Sigmoid colon (tissue), 7 donors: ENCODE measurements around the gene MTF1. TPM values are rescaled to one million over a fixed set of nuclear protein-coding genes. Genes with fewer than 3 reads are reported as not detected.

Source experiments
- DNase-seq: peaks from one replicate; pipeline ENCODE4 v3.0.0-alpha.2; 2019
- H3K27ac ChIP-seq, 4 donors: fragments of 200-600 bp; sonication (generic); one replicate each; pipeline ENCODE4 v1.5.1; 2016 to 2019; ENCODE audit warnings: mild to moderate bottlenecking in 1 of 4
- H3K27me3 ChIP-seq, 3 donors: fragments of 200-600 bp; sonication (generic); one replicate each; pipeline ENCODE4 v1.5.1; 2019; ENCODE audit warnings: mild to moderate bottlenecking in 1 of 3
- H3K36me3 ChIP-seq, 4 donors: fragments of 200-600 bp; sonication (generic); one replicate each; pipeline ENCODE4 v1.5.1; 2016 to 2019
- H3K4me1 ChIP-seq, 4 donors: fragments of 200-600 bp; sonication (generic); one replicate each; pipeline ENCODE4 v1.5.1; 2017 to 2019
- H3K4me3 ChIP-seq, 4 donors: fragments of 200-600 bp; sonication (generic); one replicate each; pipeline ENCODE4 v1.5.1; 2017 to 2019; ENCODE audit warnings: mild to moderate bottlenecking in 2 of 4, moderate library complexity in 1 of 4
- H3K9me3 ChIP-seq, 4 donors: fragments of 200-600 bp in 3 of 4; sonication (generic) in 3 of 4; one replicate each; pipeline versions ENCODE4 v1.5.1 to v1.6.1; 2013 to 2019
- EP300 ChIP-seq, 4 donors: sonication (generic); formaldehyde crosslinking; IDR thresholded peaks; one replicate each; pipeline ENCODE4 v1.6.1; 2017; ENCODE audit warnings: antibody characterized with exemption in 4 of 4
- POLR2A ChIP-seq, 2 donors: fragments of 450-650 bp; IDR thresholded peaks; one replicate each; pipeline ENCODE4 v1.6.1; 2016; ENCODE audit warnings: antibody characterized with exemption in 2 of 2, mild to moderate bottlenecking in 2 of 2, moderate library complexity in 2 of 2
- POLR2AphosphoS5 ChIP-seq, 4 donors: sonication (generic); formaldehyde crosslinking; IDR thresholded peaks; one replicate each; pipeline ENCODE4 v1.6.1; 2017; ENCODE audit warnings: antibody characterized with exemption in 4 of 4
- WGBS, 2 donors: extraction: QIAGEN DNeasy Blood & Tissue Kit; methylation state at CpG; one replicate each; pipeline ENCODE4 v1.1.7; 2013; 5-methylcytosine and 5-hydroxymethylcytosine counted together
- intact Hi-C: fragments of 100-400 bp; cut with DNase I; formaldehyde crosslinking; loops from one replicate; pipeline ENCODE4 v1.15.1; 2023
- polyA plus RNA-seq, 3 donors: library from polyadenylated mRNA; stranded (reverse); fragments of 200-250 nt; gene quantifications; one replicate each; pipeline ENCODE4 v1.2.3, GENCODE V29; 2013
- total RNA-seq, 4 donors: library from RNA; depleted of rRNA; stranded (reverse); fragments of >200 nt; gene quantifications; one replicate each; pipeline ENCODE4 v1.1.0, GENCODE V29; 2016
- TF ChIP-seq, protein P1 (sequence below), 4 experiments: fragments of 450-650 bp in 3 of 4; fragments of 200-600 bp in 1 of 4; IDR thresholded peaks; one replicate each; pipeline ENCODE4 v1.5.1; 2016 to 2019; ENCODE audit warnings: antibody characterized with exemption in 4 of 4, mild to moderate bottlenecking in 3 of 4, moderate library complexity in 2 of 4
- donor health status: healthy with polysubstance abuse.
- donor health status: Bipolar disorder and iron deficiency.
- donor health status: healthy.

Gene MTF1
- total and polyA plus RNA-seq, 7 donors = 2.4 to 8.6 (median 4.4) TPM

- DNase-seq = no peak
- H3K9me3 ChIP-seq = no peaks in the 10 kb centered on the region
- H3K4me1 ChIP-seq = peaks cover 0 to 27% (median 9%) of the 10 kb centered on the region in 4 donors
- intact Hi-C loops = no loop called here
- no peak overlapping the region for H3K27ac ChIP-seq
- no peaks in the 10 kb centered on the region for H3K27me3 ChIP-seq
- no peaks in the 10 kb centered on the region for H3K36me3 ChIP-seq
- no peak overlapping the region for H3K4me3 ChIP-seq
- 35 to 41% methylated on average over 4 of the region's 4 CpGs for WGBS, 2 donors
- TF ChIP-seq POLR2A (IDR thresholded peaks at IDR 0.05) (no peak), POLR2AphosphoS5 (IDR thresholded peaks at IDR 0.05) (no peak), EP300 (IDR thresholded peaks at IDR 0.05) (no peak)
- TF ChIP-seq, protein P1, sequence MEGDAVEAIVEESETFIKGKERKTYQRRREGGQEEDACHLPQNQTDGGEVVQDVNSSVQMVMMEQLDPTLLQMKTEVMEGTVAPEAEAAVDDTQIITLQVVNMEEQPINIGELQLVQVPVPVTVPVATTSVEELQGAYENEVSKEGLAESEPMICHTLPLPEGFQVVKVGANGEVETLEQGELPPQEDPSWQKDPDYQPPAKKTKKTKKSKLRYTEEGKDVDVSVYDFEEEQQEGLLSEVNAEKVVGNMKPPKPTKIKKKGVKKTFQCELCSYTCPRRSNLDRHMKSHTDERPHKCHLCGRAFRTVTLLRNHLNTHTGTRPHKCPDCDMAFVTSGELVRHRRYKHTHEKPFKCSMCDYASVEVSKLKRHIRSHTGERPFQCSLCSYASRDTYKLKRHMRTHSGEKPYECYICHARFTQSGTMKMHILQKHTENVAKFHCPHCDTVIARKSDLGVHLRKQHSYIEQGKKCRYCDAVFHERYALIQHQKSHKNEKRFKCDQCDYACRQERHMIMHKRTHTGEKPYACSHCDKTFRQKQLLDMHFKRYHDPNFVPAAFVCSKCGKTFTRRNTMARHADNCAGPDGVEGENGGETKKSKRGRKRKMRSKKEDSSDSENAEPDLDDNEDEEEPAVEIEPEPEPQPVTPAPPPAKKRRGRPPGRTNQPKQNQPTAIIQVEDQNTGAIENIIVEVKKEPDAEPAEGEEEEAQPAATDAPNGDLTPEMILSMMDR (IDR thresholded peaks at IDR 0.05) = no peak
Measured at GRCh38 chr1:37846647-37847339, 12.6 kb downstream of the MTF1 start.

DNA sequence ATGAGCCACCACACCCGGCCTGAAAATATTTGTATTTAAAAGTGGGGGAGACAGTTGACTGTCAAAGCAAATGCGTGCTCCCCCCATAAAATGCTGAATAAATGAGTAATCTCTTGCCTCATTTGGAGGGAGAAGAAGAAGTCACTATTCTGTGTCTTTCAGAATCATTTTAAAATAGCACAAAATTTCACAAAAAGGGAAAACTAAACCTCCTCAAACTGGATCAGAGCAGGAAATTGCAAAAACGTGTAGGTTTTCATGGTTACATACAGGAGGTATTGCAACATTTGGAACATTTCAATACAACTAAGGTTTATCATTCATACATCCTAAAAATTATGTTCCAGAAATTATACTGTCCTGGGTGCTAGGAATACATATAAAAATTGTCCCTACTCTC is 13.6 kb downstream of the MTF1 start:
- Histone ChIP-seq H3K9me3 (no peaks in the 10 kb centered on the region), H3K4me3 (no peak overlapping the region), H3K27me3 (no peaks in the 10 kb centered on the region), H3K27ac (no peak overlapping the region), H3K36me3 (no peaks in the 10 kb centered on the region), H3K4me1 (peaks cover 0 to 19% (median 6%) of the 10 kb centered on the region in 4 donors)
- intact Hi-C loops = no loop called here
- TF ChIP-seq EP300 (IDR thresholded peaks at IDR 0.05) (no peak), POLR2AphosphoS5 (IDR thresholded peaks at IDR 0.05) (no peak), POLR2A (IDR thresholded peaks at IDR 0.05) (no peak)
- TF ChIP-seq, protein P1 (IDR thresholded peaks at IDR 0.05) = no peak
- no peak for DNase-seq
- 66% methylated on average over 3 of the region's 3 CpGs for WGBS, 2 donors

DNA sequence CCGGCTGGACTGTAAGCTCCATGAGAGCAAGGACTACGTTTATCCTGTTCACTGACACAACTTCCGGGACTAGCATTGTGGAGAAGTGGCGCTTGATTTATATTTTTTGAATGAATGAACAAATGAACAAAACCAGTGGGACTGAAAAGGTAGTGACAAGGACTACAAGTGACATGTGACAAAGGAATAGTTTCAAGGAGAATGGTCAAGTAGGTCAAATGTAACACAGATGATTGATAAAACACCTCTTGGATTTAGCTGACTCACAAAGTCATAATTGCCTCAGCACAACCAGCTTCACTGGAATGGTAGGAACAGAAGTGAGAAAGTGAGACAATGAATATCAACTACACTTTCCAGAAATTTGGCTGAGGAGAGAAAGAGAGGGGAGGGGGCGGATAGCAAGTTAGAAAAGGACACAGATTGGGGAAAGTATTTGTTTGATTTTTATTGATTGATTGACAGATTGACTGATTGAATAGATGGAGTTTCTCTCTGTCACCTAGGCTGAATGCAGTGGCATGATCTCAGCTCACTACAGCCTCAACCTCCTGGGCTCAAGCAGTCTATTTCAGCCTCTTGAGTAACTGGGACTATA is 14.2 kb downstream of the MTF1 start:
- no peak for TF ChIP-seq POLR2A (IDR thresholded peaks at IDR 0.05)
- no peak for TF ChIP-seq EP300 (IDR thresholded peaks at IDR 0.05)
- TF ChIP-seq, protein P1 (IDR thresholded peaks at IDR 0.05) = no peak
- TF ChIP-seq POLR2AphosphoS5 (IDR thresholded peaks at IDR 0.05) = no peak
- Histone ChIP-seq H3K9me3 (no peaks in the 10 kb centered on the region), H3K27me3 (no peaks in the 10 kb centered on the region), H3K27ac (no peak overlapping the region), H3K4me1 (peaks cover 0 to 13% (median 3%) of the 10 kb centered on the region in 4 donors), H3K4me3 (no peak overlapping the region), H3K36me3 (peaks cover 0 to under 1% (median 0%) of the 10 kb centered on the region in 4 donors)
- 86 to 91% methylated on average over 5 of the region's 5 CpGs for WGBS, 2 donors
- DNase-seq = no peak
- intact Hi-C loops = no loop called here

DNA sequence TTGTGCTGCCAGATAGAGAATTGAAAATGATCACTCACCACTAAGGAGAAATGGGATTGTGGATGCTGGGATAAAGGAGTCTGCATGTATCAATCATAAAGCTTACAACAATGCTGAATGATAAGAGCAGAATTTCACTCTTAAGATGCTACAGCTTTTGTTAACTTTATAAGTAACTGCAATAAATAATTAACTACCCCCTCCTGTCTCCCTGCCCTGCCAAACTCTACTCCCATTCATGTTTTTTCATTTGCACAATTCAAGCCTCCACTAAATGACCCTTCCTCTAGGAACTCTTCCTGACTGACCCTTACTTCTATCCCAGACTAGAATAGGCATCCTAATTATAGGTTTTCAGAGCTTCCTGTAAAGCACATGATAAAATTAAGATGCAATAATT is 14.9 kb downstream of the MTF1 start:
- intact Hi-C loops = no loop called here
- TF ChIP-seq EP300 (IDR thresholded peaks at IDR 0.05) = no peak
- no peak for TF ChIP-seq POLR2AphosphoS5 (IDR thresholded peaks at IDR 0.05)
- no peak for TF ChIP-seq POLR2A (IDR thresholded peaks at IDR 0.05)
- Histone ChIP-seq H3K4me1 (peaks cover 0 to 12% (median 3%) of the 10 kb centered on the region in 4 donors), H3K9me3 (no peaks in the 10 kb centered on the region), H3K4me3 (no peak overlapping the region), H3K36me3 (peaks cover 0 to 6% (median 2%) of the 10 kb centered on the region in 4 donors), H3K27ac (no peak overlapping the region), H3K27me3 (no peaks in the 10 kb centered on the region)
- no peak for DNase-seq

DNA sequence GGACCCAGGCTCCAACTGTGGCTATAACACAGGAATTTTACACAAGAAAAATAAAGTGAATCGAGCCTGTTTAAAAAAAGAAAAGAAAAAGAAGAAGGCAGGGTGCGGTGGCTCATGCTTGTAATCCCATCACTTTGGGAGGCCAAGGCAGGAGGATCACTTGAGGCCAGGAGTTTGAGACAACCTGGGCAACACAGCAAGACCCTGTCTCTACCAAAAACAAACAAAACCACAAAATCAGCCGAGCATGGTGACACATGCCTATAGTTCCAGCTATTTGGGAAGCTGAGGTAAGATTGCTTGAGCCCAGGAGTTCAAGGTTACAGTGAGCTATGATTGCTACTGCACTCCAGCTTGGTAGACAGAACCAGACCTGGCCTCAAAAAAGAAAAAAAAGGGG is 17.7 kb downstream of the MTF1 start:
- Histone ChIP-seq H3K4me3 (no peak overlapping the region), H3K27me3 (no peaks in the 10 kb centered on the region), H3K4me1 (peaks cover 0 to 5% (median 2%) of the 10 kb centered on the region in 4 donors), H3K9me3 (no peaks in the 10 kb centered on the region), H3K27ac (no peak overlapping the region), H3K36me3 (peaks cover 0 to 33% (median 21%) of the 10 kb centered on the region in 4 donors)
- intact Hi-C loops = no loop called here
- WGBS, 2 donors = 92 to 95% methylated on average over 3 of the region's 3 CpGs
- DNase-seq = no peak
- TF ChIP-seq, protein P1 (IDR thresholded peaks at IDR 0.05) = no peak
- TF ChIP-seq POLR2AphosphoS5 (IDR thresholded peaks at IDR 0.05) (no peak), EP300 (IDR thresholded peaks at IDR 0.05) (no peak), POLR2A (IDR thresholded peaks at IDR 0.05) (no peak)
